ENCODE measurements around the gene TSGA10. TPM values are rescaled to one million over a fixed set of nuclear protein-coding genes. Genes with fewer than 3 reads are reported as not detected.

The TSGA10 gene, protein sequence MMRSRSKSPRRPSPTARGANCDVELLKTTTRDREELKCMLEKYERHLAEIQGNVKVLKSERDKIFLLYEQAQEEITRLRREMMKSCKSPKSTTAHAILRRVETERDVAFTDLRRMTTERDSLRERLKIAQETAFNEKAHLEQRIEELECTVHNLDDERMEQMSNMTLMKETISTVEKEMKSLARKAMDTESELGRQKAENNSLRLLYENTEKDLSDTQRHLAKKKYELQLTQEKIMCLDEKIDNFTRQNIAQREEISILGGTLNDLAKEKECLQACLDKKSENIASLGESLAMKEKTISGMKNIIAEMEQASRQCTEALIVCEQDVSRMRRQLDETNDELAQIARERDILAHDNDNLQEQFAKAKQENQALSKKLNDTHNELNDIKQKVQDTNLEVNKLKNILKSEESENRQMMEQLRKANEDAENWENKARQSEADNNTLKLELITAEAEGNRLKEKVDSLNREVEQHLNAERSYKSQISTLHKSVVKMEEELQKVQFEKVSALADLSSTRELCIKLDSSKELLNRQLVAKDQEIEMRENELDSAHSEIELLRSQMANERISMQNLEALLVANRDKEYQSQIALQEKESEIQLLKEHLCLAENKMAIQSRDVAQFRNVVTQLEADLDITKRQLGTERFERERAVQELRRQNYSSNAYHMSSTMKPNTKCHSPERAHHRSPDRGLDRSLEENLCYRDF
- total RNA-seq (0.51 and 2.7 TPM in 2 replicates), polyA plus RNA-seq (0.05 and 0.12 TPM in 2 replicates), polyA minus RNA-seq (0.23 and 0.44 TPM in 2 replicates), Bru-seq, nascent RNA (percentile 26 among the genes with signal in this experiment), BruChase-seq, experiment 1, labeled RNA remaining after a 6-hour chase (percentile 39 among the genes with signal in this experiment), BruChase-seq, experiment 2, labeled RNA remaining after a 2-hour chase (percentile 33 among the genes with signal in this experiment)
- polyA plus RNA-seq (2011; cell fraction: cytosol; rRNA removed): 0.35 and 1.6 TPM in 2 replicates
- 0.36 and 0.95 TPM in 2 replicates for polyA plus RNA-seq (2011; cell fraction: nucleus; rRNA removed)
- 0.55 and 1.2 TPM in 2 replicates for polyA plus RNA-seq (2012)
- polyA minus RNA-seq (2011; cell fraction: cytosol; rRNA and poly(A)+ RNA removed): 3.0 TPM
- 0.19 and 0.72 TPM in 2 replicates for polyA minus RNA-seq (2011; cell fraction: nucleus; rRNA and poly(A)+ RNA removed)
- long read RNA-seq, partial matches to known transcripts: 1 of 2 reads
- long read RNA-seq, other reads (novel, unspliced or antisense): 0 of 2 reads

DNA sequence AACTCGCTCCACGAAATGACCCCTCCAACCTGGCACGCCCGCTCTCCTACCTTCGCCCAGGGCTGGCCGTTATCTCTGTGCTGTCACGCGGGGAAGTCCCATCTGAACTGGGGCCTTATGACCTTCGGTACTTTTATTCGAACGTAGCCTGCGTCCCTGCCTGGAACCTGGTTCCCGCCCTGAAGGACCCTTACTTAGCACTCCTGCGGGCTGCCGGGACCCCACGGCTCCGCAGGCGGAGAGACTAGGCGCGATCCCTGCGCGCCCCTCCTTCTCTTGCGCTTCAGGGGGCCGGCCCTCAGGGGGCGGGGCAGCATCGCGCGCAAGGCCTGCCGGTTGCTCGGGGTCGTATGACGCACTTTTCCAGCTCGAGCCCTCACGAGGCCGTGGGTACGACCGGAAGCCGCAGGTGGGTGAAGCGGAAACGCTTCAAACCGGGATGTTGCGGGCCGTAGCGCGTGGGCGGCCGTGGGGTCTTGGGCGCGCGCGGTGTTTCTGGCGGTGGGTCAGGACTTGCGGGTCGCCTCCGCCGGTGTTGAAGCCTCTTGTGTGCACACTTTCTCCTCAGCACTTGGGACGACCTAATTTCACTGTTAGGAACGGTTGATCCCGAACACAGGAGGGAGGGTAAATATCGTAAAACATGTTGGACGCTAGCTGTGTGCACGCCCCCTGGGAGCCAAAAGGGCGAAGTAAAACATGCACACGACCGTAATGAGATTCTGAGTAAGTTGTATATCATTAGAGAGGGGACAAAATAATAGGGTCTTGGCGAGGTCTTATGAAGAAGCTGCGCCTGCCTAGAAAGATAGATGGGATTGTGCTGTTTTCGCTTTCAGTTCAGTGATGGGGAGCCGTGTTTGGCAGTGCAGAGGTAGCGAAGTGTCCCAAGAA, at the start of gene TSGA10, which contains the start of gene LIPT1:
Gene TSGA10, minus strand, starts transcription at position 300 of the 894 bp plus-strand sequence. CDS start 45,503 bp downstream, outside the sequence.
Gene LIPT1, plus strand, starts transcription at position 325 of the 894 bp plus-strand sequence. CDS start 6,991 bp downstream, outside the sequence.
- H3K4me3 ChIP-seq (replicated peaks in 1 of 3; ENCODE audit: insufficient read depth in 1 of 3, low read depth in 1 of 3, low read length in 3 of 3): peak within 1 kb of the TSS; percentile 92 to 99 (median 98)
- intact Hi-C loops (cut with micrococcal nuclease) (loop anchor here (1.0 kb wide), 1 partner anchor 14 kb away; the partner anchor contains the start of gene C2orf15), dilution Hi-C loops (cut with MboI; ENCODE audit: extremely low pct_ligation_motif_present, low sequenced_read_pairs) (no loop called here)
- H3K4me1 ChIP-seq (ENCODE audit: control insufficient read depth, extremely low read depth, insufficient read depth, low read length): peaks cover 10% of the 10 kb centered on the region
- ChIA-PET POLR2A (no interaction called here), CTCF (interaction anchor here (0.7 to 1.9 kb wide), 3 partner anchors 13 to 505 kb away, joined by 3 to 6 read pairs (median 5); partner anchors contain the start of genes C2orf15 and EIF5B)
- peak within 1 kb of the TSS; percentile 84 for H3K4me2 ChIP-seq (ENCODE audit: insufficient read depth, low read length)
- no peaks in the 10 kb centered on the region for H4K20me1 ChIP-seq (replicated peaks; ENCODE audit: control insufficient read depth, extremely low read depth, insufficient read depth, low read length)
- no peaks in the 10 kb centered on the region for H3K9me3 ChIP-seq (replicated peaks; ENCODE audit: control insufficient read depth, insufficient read depth, low read length)
- TSS peak; percentile 46 for BruUV-seq (replicated peaks)
- peak within 1 kb of the TSS; percentile 94 for H2AFZ ChIP-seq (ENCODE audit: low read depth, low read length)
- peaks cover 2% of the 10 kb centered on the region for H3K79me2 ChIP-seq (ENCODE audit: control insufficient read depth, insufficient read depth, low read length)
- no peaks in the 10 kb centered on the region for H3K9me1 ChIP-seq (replicated peaks; ENCODE audit: control insufficient read depth, extremely low read depth, insufficient read depth, low read length)
- TF ChIP-seq MYC (IDR thresholded peaks at IDR 0.05; ENCODE audit: low read depth, low read length) (no peak), POLR2A (IDR thresholded peaks at IDR 0.05; ENCODE audit: low read depth, low read length) (peak; percentile 72), POLR2AphosphoS5 (IDR thresholded peaks at IDR 0.05; ENCODE audit: insufficient read depth, low read depth, low read length) (peak; percentile 88), EZH2 (IDR thresholded peaks at IDR 0.05; ENCODE audit: borderline replicate concordance, low read depth, low read length, severe bottlenecking) (no peak), FOS (IDR thresholded peaks at IDR 0.05; ENCODE audit: borderline replicate concordance, insufficient read depth, low read length) (peak; percentile 41), JUN (IDR thresholded peaks at IDR 0.05; ENCODE audit: borderline replicate concordance, insufficient read depth, insufficient read length, low read depth) (no peak), GATA2 (IDR thresholded peaks at IDR 0.05; ENCODE audit: insufficient read depth, insufficient read length, low read depth, low read length) (no peak)
- TF ChIP-seq, protein P1, sequence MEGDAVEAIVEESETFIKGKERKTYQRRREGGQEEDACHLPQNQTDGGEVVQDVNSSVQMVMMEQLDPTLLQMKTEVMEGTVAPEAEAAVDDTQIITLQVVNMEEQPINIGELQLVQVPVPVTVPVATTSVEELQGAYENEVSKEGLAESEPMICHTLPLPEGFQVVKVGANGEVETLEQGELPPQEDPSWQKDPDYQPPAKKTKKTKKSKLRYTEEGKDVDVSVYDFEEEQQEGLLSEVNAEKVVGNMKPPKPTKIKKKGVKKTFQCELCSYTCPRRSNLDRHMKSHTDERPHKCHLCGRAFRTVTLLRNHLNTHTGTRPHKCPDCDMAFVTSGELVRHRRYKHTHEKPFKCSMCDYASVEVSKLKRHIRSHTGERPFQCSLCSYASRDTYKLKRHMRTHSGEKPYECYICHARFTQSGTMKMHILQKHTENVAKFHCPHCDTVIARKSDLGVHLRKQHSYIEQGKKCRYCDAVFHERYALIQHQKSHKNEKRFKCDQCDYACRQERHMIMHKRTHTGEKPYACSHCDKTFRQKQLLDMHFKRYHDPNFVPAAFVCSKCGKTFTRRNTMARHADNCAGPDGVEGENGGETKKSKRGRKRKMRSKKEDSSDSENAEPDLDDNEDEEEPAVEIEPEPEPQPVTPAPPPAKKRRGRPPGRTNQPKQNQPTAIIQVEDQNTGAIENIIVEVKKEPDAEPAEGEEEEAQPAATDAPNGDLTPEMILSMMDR (IDR thresholded peaks at IDR 0.05; ENCODE audit: extremely low read depth in 1 of 2, insufficient read depth in 1 of 2, low read depth in 1 of 2, low read length in 2 of 2): peak in 1 of 2 donors; percentile 2
- TF ChIP-seq, protein P2, sequence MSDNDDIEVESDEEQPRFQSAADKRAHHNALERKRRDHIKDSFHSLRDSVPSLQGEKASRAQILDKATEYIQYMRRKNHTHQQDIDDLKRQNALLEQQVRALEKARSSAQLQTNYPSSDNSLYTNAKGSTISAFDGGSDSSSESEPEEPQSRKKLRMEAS (IDR thresholded peaks at IDR 0.05; ENCODE audit: insufficient read depth, insufficient read length): peak; percentile 64
- peak; percentile 75 for FAIRE-seq
- H3K27ac ChIP-seq (ENCODE audit: insufficient read depth, low read depth, low read length): peak within 1 kb of the TSS; percentile 83
- no peaks in the 10 kb centered on the region for H3K36me3 ChIP-seq (ENCODE audit: control insufficient read depth in 2 of 2, extremely low read depth in 1 of 2, insufficient read depth in 2 of 2, low read length in 2 of 2)
- H3K9ac ChIP-seq (replicated peaks; ENCODE audit: extremely low read depth, insufficient read depth, low read length): peak within 1 kb of the TSS; percentile 93
- peak; percentile 90 for DNase-seq (ENCODE audit: low read depth, low spot score)
- H3K27me3 ChIP-seq (ENCODE audit: control insufficient read depth in 2 of 2, insufficient read depth in 2 of 2, low read length in 2 of 2): no peaks in the 10 kb centered on the region

Measured in endothelial cell of umbilical vein (primary cell).